SK-N-SH (cell line): Measurements from ENCODE around the gene TAP1. TPM values are rescaled to one million over a fixed set of nuclear protein-coding genes. Genes with fewer than 3 reads are reported as not detected.

Source experiments
- CTCF ChIA-PET: fragments of 300-600, 350-600 bp; formaldehyde crosslinking; extraction: SDS; loops from one replicate; lab custom pipeline; 2021; lab: Yijun Ruan, JAX
- POLR2A ChIA-PET: fragments of 350-600 bp; sonication (Branson Sonifier 250); formaldehyde crosslinking; extraction: SDS; loops from one replicate; lab custom pipeline; 2020; ENCODE audit warnings: antibody characterized with exemption, inconsistent platforms; lab: Yijun Ruan, JAX
- DNase-seq: peaks from one replicate; pipeline ENCODE4 v3.0.0; 2012
- H2AFZ ChIP-seq: fragments of 200-600 bp; sonication (generic); 2 replicates; pipeline ENCODE4 v1.8.1; 2016; ENCODE audit warnings: antibody characterized with exemption, mild to moderate bottlenecking, low read depth
- H3F3A ChIP-seq: fragments of 200-600 bp; sonication (generic); replicated peaks from 2 replicates; pipeline ENCODE3; 2016; ENCODE audit warnings: antibody characterized with exemption, mild to moderate bottlenecking; ENCODE audit not compliant: insufficient read depth
- H3K27ac ChIP-seq, 2 experiments: fragments of 200-500 bp in 1 of 2; fragments of 200-600 bp in 1 of 2; sonication (Bioruptor generic) in 1 of 2; sonication (generic), shearing (Covaris generic) in 1 of 2; 2 replicates each; pipeline versions ENCODE4 v1.5.1 to v1.6.1; 2014 to 2016; ENCODE audit warnings: low read depth in 2 of 2, inconsistent platforms in 1 of 2, low read length in 1 of 2, mild to moderate bottlenecking in 1 of 2, mixed read lengths in 1 of 2
- H3K27me3 ChIP-seq: fragments of 200-600 bp; sonication (generic), shearing (Covaris generic); 2 replicates; pipeline ENCODE4 v1.6.1; 2016; ENCODE audit warnings: mixed run types; ENCODE audit not compliant: insufficient read depth
- H3K36me3 ChIP-seq, 2 experiments: fragments of 200-500 bp in 1 of 2; fragments of 200-600 bp in 1 of 2; sonication (Bioruptor generic) in 1 of 2; sonication (generic) in 1 of 2; replicated peaks in 1 of 2; 2 replicates each; pipeline versions ENCODE3 to v1.5.1; 2014 to 2016; ENCODE audit warnings: low read length in 1 of 2, mild to moderate bottlenecking in 1 of 2; ENCODE audit not compliant: insufficient read depth in 2 of 2, control insufficient read depth in 1 of 2
- H3K4me1 ChIP-seq, 2 experiments: fragments of 200-500 bp in 1 of 2; fragments of 200-600 bp in 1 of 2; sonication (Bioruptor generic) in 1 of 2; sonication (generic), shearing (Covaris generic) in 1 of 2; 2 replicates each; pipeline versions ENCODE4 v1.5.1 to v1.6.1; 2014 to 2016; ENCODE audit warnings: low read depth in 1 of 2, low read length in 1 of 2, mixed run types in 1 of 2; ENCODE audit not compliant: insufficient read depth in 2 of 2, control insufficient read depth in 1 of 2
- H3K4me2 ChIP-seq: fragments of 200-600 bp; sonication (generic), shearing (Covaris generic); 2 replicates; pipeline ENCODE4 v1.6.1; 2017; ENCODE audit warnings: mixed run types
- H3K4me3 ChIP-seq, 2 experiments: fragments of 200-500 bp in 1 of 2; fragments of 200-600 bp in 1 of 2; sonication (Bioruptor generic) in 1 of 2; sonication (generic), shearing (Covaris generic) in 1 of 2; 2 replicates each; pipeline versions ENCODE4 v1.5.1 to v1.8.1; 2014 to 2016; ENCODE audit warnings: low read depth in 2 of 2, inconsistent platforms in 1 of 2, low read length in 1 of 2, mild to moderate bottlenecking in 1 of 2, mixed read lengths in 1 of 2, moderate library complexity in 1 of 2
- H3K79me2 ChIP-seq: fragments of 200-600 bp; sonication (generic); 2 replicates; pipeline ENCODE4 v1.8.1; 2017; ENCODE audit warnings: mild to moderate bottlenecking; ENCODE audit not compliant: insufficient read depth
- H3K9ac ChIP-seq: fragments of 200-600 bp; sonication (generic); 2 replicates; pipeline ENCODE4 v1.6.1; 2017; ENCODE audit warnings: mixed run types
- H3K9me2 ChIP-seq: fragments of 200-600 bp; sonication (generic); 2 replicates; pipeline ENCODE4 v1.6.1; 2017; ENCODE audit warnings: mixed run types
- H3K9me3 ChIP-seq: fragments of 200-600 bp; sonication (generic); 2 replicates; pipeline ENCODE4 v1.6.1; 2017; ENCODE audit warnings: mixed run types, mild to moderate bottlenecking, moderate library complexity
- H4K20me1 ChIP-seq: fragments of 200-600 bp; sonication (generic); 2 replicates; pipeline ENCODE4 v1.6.1; 2017; ENCODE audit warnings: mild to moderate bottlenecking, mixed run types; ENCODE audit not compliant: insufficient read depth
- CTCF ChIP-seq: fragments of 200-600 bp; sonication (generic); IDR thresholded peaks from 2 replicates; pipeline ENCODE4 v1.6.1; 2017; ENCODE audit warnings: antibody characterized with exemption, mild to moderate bottlenecking, moderate library complexity
- EP300 ChIP-seq, 2 experiments: IDR thresholded peaks; 2 replicates each; pipeline versions ENCODE4 v1.4.0 to v1.6.1; 2012; ENCODE audit warnings: borderline replicate concordance in 1 of 2, low read depth in 1 of 2, low read length in 1 of 2
- FOSL2 ChIP-seq: IDR thresholded peaks from 2 replicates; pipeline ENCODE4 v1.4.0; 2012; ENCODE audit warnings: low read depth, mild to moderate bottlenecking, moderate library complexity, borderline replicate concordance
- FOXJ3 ChIP-seq: sonication (generic); formaldehyde crosslinking; IDR thresholded peaks from 2 replicates; pipeline ENCODE4 v1.5.1; 2020; ENCODE audit warnings: mild to moderate bottlenecking, missing genetic modification reagents
- FOXM1 ChIP-seq: IDR thresholded peaks from 2 replicates; pipeline ENCODE4 v1.4.0; 2012; ENCODE audit warnings: low read depth, mild to moderate bottlenecking
- GABPA ChIP-seq: IDR thresholded peaks from 2 replicates; pipeline ENCODE4 v1.4.0; 2012; ENCODE audit warnings: low read depth, mild to moderate bottlenecking
- MAX ChIP-seq: IDR thresholded peaks from 2 replicates; pipeline ENCODE4 v1.4.0; 2012; ENCODE audit warnings: low read depth
- MXI1 ChIP-seq: IDR thresholded peaks from 2 replicates; pipeline ENCODE4 v1.6.1; 2012; ENCODE audit warnings: mild to moderate bottlenecking, low read depth, low read length, improper control_type of control experiment
- PBX3 ChIP-seq: IDR thresholded peaks from 2 replicates; pipeline ENCODE4; 2012
- POLR2AphosphoS5 ChIP-seq: IDR thresholded peaks from 2 replicates; pipeline ENCODE4 v1.6.1; 2012; ENCODE audit warnings: low read depth, low read length
- REST ChIP-seq: IDR thresholded peaks from 2 replicates; pipeline ENCODE4 v1.6.1; 2012; ENCODE audit warnings: mild to moderate bottlenecking, low read depth, low read length, moderate library complexity
- SMC3 ChIP-seq: IDR thresholded peaks from 2 replicates; pipeline ENCODE4 v1.6.1; 2012; ENCODE audit warnings: low read depth, low read length, improper control_type of control experiment
- TAF1 ChIP-seq: IDR thresholded peaks from 2 replicates; pipeline ENCODE4 v1.6.1; 2012; ENCODE audit warnings: low read depth, mild to moderate bottlenecking, low read length, moderate library complexity, borderline replicate concordance
- TCF12 ChIP-seq: IDR thresholded peaks from 2 replicates; pipeline ENCODE4 v1.4.0; 2012
- TEAD4 ChIP-seq: IDR thresholded peaks from 2 replicates; pipeline ENCODE4 v1.4.0; 2012; ENCODE audit warnings: mild to moderate bottlenecking, borderline replicate concordance; ENCODE audit not compliant: insufficient read depth
- USF1 ChIP-seq: IDR thresholded peaks from 2 replicates; pipeline ENCODE4 v1.4.0; 2012; ENCODE audit warnings: low read depth, borderline replicate concordance
- YY1 ChIP-seq: IDR thresholded peaks from 2 replicates; pipeline ENCODE4 v1.4.0; 2012; ENCODE audit warnings: low read depth, mild to moderate bottlenecking
- WGBS: methylation state at CpG from one replicate; pipeline ENCODE4 v1.1.6; 2017; ENCODE audit warnings: low lambda C conversion rate; 5-methylcytosine and 5-hydroxymethylcytosine counted together
- polyA plus RNA-seq, 3 experiments: library from polyadenylated mRNA; depleted of rRNA; stranded (reverse); fragments of >200 nt; gene quantifications; 2 replicates each; pipeline ENCODE4 v1.2.3, GENCODE V29; 2012

Gene TAP1
- polyA plus RNA-seq, 1 of the 3 experiments (the other 2 are of a cell fraction) = 31.1 TPM

- Histone ChIP-seq H4K20me1 (no peaks in the 10 kb centered on the region), H3K4me3 (no peak overlapping the region), H3K9me2 (no peaks in the 10 kb centered on the region), H3K9me3 (no peaks in the 10 kb centered on the region), H3F3A (no peaks in the 10 kb centered on the region), H3K4me1 (no peaks in the 10 kb centered on the region), H3K79me2 (no peaks in the 10 kb centered on the region), H3K4me2 (no peak overlapping the region), H3K36me3 (no peaks in the 10 kb centered on the region), H3K27me3 (peaks cover 40% of the 10 kb centered on the region), H3K27ac (no peak overlapping the region), H3K9ac (no peak overlapping the region), H2AFZ (no peak overlapping the region)
- 41% methylated on average over 2 of the region's 2 CpGs for WGBS
- ChIA-PET POLR2A (no interaction called here), CTCF (interaction anchor here (1.0 kb wide), 1 partner anchor 23 kb away, joined by 3 read pairs; the partner anchor contains the start of gene TAP2)
- no peak for DNase-seq
- no peak for TF ChIP-seq USF1
- no peak for TF ChIP-seq PBX3
- TF ChIP-seq YY1 = no peak
- TF ChIP-seq TAF1 = no peak
- TF ChIP-seq FOXJ3 (CRISPR knock-in tag) = no peak
- no peak for TF ChIP-seq POLR2AphosphoS5
- no peak for TF ChIP-seq TCF12
- no peak for TF ChIP-seq FOXM1
- no peak for TF ChIP-seq MXI1
- TF ChIP-seq FOSL2 = no peak
- TF ChIP-seq CTCF = no peak
- TF ChIP-seq EP300 (IDR thresholded peaks at IDR 0.05; ENCODE audit: borderline replicate concordance in 1 of 2, low read depth in 1 of 2, low read length in 1 of 2) = no peak
- no peak for TF ChIP-seq MAX
- TF ChIP-seq REST = no peak
- TF ChIP-seq TEAD4 = no peak
- no peak for TF ChIP-seq GABPA
- no peak for TF ChIP-seq SMC3
These were observed 37.5 kb downstream of the TAP1 start for GRCh38 chr6:32815996-32816395.
